ENCODE data around the gene ANKRD31.

ANKRD31 gene

DNA sequence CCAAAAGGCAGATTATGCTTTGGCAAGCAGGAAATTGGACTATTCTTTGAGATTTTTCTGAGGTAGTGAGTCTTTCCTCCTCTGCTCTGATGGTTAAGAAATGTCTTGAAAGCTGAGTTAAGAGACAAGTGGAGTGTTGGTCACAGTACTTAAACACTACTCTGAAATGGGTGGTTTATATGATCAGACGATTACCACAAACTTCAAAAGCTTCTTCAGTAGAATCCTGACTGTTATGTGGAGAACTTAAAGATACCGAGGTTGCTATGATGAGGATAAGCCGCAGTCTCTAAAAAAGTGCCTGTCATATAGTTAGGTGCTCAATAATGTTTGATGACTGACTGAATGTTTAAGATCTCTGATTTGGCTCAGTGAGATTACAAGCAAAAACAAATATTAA is 208.6 kb downstream of the ANKRD31 start:
- no peak for DNase-seq

- no peak for DNase-seq
Measured at GRCh38 chr5:75023368-75024159, 213.1 kb downstream of the ANKRD31 start.

- DNase-seq: no peak
Measured at GRCh38 chr5:75021800-75022199, 214.9 kb downstream of the ANKRD31 start.

DNA sequence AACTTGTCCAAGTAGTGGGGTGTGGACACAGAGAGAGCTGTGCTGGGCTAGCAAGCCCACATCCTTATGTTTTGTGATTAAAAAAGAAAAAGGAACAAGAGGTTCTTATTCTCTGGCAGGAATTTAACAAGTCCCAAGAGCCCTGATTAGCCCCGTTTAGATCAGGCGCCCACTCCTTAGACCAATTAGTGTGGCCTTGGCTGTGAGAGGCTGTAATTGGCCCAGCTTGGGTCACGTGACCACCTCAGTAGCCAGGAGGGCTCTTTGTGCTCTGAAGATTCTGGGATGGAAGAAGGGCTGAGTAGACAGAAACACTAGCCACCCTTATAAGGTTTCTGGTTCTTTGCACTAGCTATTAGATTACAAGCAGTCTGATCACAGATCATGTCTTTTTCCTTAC is 215.5 kb downstream of the ANKRD31 start:
- DNase-seq: no peak

DNA sequence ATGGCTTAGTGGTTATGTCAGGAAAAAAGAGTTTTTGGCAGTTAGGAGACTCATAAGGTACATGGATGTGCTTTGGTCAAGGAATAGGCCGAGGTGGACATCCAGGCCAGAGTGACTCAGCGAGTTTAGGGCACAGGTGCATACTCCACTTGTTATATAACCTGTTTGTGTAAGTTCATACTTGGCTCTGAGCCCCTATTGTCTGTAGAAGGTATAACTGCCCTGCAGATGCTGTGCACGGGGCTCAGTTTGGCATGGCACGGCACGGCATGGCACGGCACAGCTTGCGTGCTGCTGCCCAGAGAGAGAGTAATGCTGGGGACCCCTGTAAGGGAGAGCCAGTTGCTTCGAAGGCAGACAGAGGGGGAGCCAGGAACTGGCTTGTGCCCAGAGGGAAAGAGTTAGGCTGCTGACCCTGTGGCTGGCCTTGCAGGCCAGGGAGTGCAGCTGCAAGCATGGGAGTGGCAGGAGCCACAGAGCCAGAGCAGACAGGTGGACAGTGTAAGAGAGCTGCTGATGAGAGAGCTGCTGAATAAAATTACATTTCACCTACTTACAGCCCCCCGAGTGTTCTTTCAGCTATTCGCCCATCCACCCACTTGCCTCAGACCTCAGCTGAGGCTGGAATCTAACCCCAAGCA is 216.5 kb downstream of the ANKRD31 start:
- DNase-seq: no peak

- no peak for DNase-seq
Measured at GRCh38 chr5:75018805-75019587, 217.7 kb downstream of the ANKRD31 start.
